ENCODE results near the gene C5. TPM values are rescaled to one million over a fixed set of nuclear protein-coding genes. Genes with fewer than 3 reads are reported as not detected.
"Not testable (repeated sequence)": the region's sequence is repeated elsewhere in the genome, so short reads cannot be mapped to it uniquely, and the experiment has no call there.

The C5 gene
- total and polyA plus RNA-seq, 9 of the 15 experiments (the other 6 are each of a cell fraction or from before 2014, with no cell fraction given), result 0.08 to 0.91 (median 0.42) TPM

- 72% methylated on average over 6 of the region's 6 CpGs for WGBS (ENCODE audit: insufficient coverage, low coverage, missing lambda C conversion rate)
- POLR2A ChIA-PET, result interaction anchor here (0.6 kb wide), 1 partner anchor 1939 kb away, joined by 3 read pairs; no protein-coding TSS in a partner anchor
- BruUV-seq (replicated peaks); DNase-seq (ENCODE audit: extremely low read depth in 1 of 4, low spot score in 3 of 4); H4K20me1 ChIP-seq (replicated peaks; ENCODE audit: control insufficient read depth, insufficient read depth, low read length); H3K4me3 ChIP-seq; in situ Hi-C loops (cut with MboI); H3K27ac ChIP-seq (ENCODE audit: extremely low read depth, low read depth, low read length); H3K4me1 ChIP-seq (replicated peaks in 1 of 2; ENCODE audit: control insufficient read depth in 2 of 2, insufficient read depth in 2 of 2, low read length in 2 of 2); H3K79me2 ChIP-seq (ENCODE audit: control insufficient read depth, insufficient read depth, low read length); FAIRE-seq; H3K4me2 ChIP-seq (ENCODE audit: insufficient read depth, low read length); intact Hi-C loops (cut with micrococcal nuclease); H3K9ac ChIP-seq (ENCODE audit: insufficient read depth in 1 of 2, low read depth in 2 of 2, low read length in 2 of 2); ATAC-seq; H3K9me1 ChIP-seq (ENCODE audit: control insufficient read depth, insufficient read depth, low read length); H3K27me3 ChIP-seq (ENCODE audit: control insufficient read depth in 2 of 2, insufficient read depth in 2 of 2, low read length in 2 of 2); H3K9me3 ChIP-seq (replicated peaks; ENCODE audit: control insufficient read depth, insufficient read depth, low read depth, low read length); H2AFZ ChIP-seq (ENCODE audit: low read depth, low read length); CTCF ChIA-PET (ENCODE audit: low intra/inter-chr PET ratio): not testable (repeated sequence)
- TF ChIP-seq ZNF431 (CRISPR knock-in tag; IDR thresholded peaks at IDR 0.05), result peak; percentile 93
- peaks cover 39% of the 10 kb centered on the region; the same call in 2 of the 3 replicates for H3K36me3 ChIP-seq (ENCODE audit: control insufficient read depth, insufficient read depth, low read length)
Observed at GRCh38 chr9:121090743-121091142, 40.7 kb upstream of the C5 start.

GRCh38 chr9:121088576-121088975 lies 38.5 kb upstream of the C5 start:
- Histone ChIP-seq H3K9ac (ENCODE audit: insufficient read depth in 1 of 2, low read depth in 2 of 2, low read length in 2 of 2) (no peak overlapping the region), H3K4me3 (no peak overlapping the region), H3K9me1 (ENCODE audit: control insufficient read depth, insufficient read depth, low read length) (no peaks in the 10 kb centered on the region), H2AFZ (ENCODE audit: low read depth, low read length) (no peak overlapping the region), H3K4me2 (ENCODE audit: insufficient read depth, low read length) (no peak overlapping the region), H3K9me3 (replicated peaks; ENCODE audit: control insufficient read depth, insufficient read depth, low read depth, low read length) (peaks cover 3% of the 10 kb centered on the region; the same call in 1 of the 2 replicates), H3K36me3 (ENCODE audit: control insufficient read depth, insufficient read depth, low read length) (peaks cover 37% of the 10 kb centered on the region; the same call in 2 of the 3 replicates), H3K27me3 (ENCODE audit: control insufficient read depth in 2 of 2, insufficient read depth in 2 of 2, low read length in 2 of 2) (no peaks in the 10 kb centered on the region), H3K4me1 (replicated peaks in 1 of 2; ENCODE audit: control insufficient read depth in 2 of 2, insufficient read depth in 2 of 2, low read length in 2 of 2) (no peaks in the 10 kb centered on the region), H4K20me1 (replicated peaks; ENCODE audit: control insufficient read depth, insufficient read depth, low read length) (no peaks in the 10 kb centered on the region), H3K79me2 (ENCODE audit: control insufficient read depth, insufficient read depth, low read length) (no peaks in the 10 kb centered on the region), H3K27ac (ENCODE audit: extremely low read depth, low read depth, low read length) (no peak overlapping the region)
- intact Hi-C loops (cut with micrococcal nuclease), result no loop called here
- no peak for ATAC-seq
- DNase-seq (ENCODE audit: extremely low read depth in 1 of 4, low spot score in 3 of 4), result no peak
- 70% methylated on average over 3 of the region's 3 CpGs for WGBS (ENCODE audit: insufficient coverage, low coverage, missing lambda C conversion rate)
- POLR2A ChIA-PET, result interaction anchor here (0.9 kb wide), 1 partner anchor 44 kb away, joined by 3 read pairs; no protein-coding TSS in a partner anchor
- CTCF ChIA-PET (ENCODE audit: low intra/inter-chr PET ratio), result no interaction called here
- no peak for FAIRE-seq
- in situ Hi-C loops (cut with MboI), result no loop called here
- BruUV-seq (replicated peaks), result no TSS peak
- no peak for TF ChIP-seq ZNF407 (IDR thresholded peaks at IDR 0.05; ENCODE audit: low read depth)
- TF ChIP-seq ELF2 (CRISPR knock-in tag; IDR thresholded peaks at IDR 0.05), result no peak
- TF ChIP-seq SMC3 (conservative IDR thresholded peaks at IDR 0.05; ENCODE audit: insufficient read depth, low read depth, low read length), result no peak
- no peak for TF ChIP-seq EP400 (IDR thresholded peaks at IDR 0.05)
- no peak for TF ChIP-seq ZNF274 (IDR thresholded peaks at IDR 0.05; ENCODE audit: borderline replicate concordance, low read depth, low read length)
- no peak for TF ChIP-seq YBX1 (IDR thresholded peaks at IDR 0.05)
- no peak for TF ChIP-seq ZNF583 (CRISPR knock-in tag; IDR thresholded peaks at IDR 0.05)
